Smooth muscle cell (in vitro differentiated cells): ENCODE results near the gene FRG2C. TPM values are rescaled to one million over a fixed set of nuclear protein-coding genes. Genes with fewer than 3 reads are reported as not detected.
"Not testable (repeated sequence)": the region's sequence is repeated elsewhere in the genome, so short reads cannot be mapped to it uniquely, and the experiment has no call there.

ENCODE experiments used
- DNase-seq: peaks from one replicate; lab custom pipeline; 2025; ENCODE audit not compliant: unreplicated experiment; lab: John Stamatoyannopoulos, UW
- H2AFZ ChIP-seq: fragments of 200-600 bp; sonication (generic); 2 replicates; pipeline ENCODE4 v1.6.0; 2016; ENCODE audit warnings: antibody characterized with exemption, low read depth, mild to moderate bottlenecking
- H3F3A ChIP-seq: fragments of 200-600 bp; sonication (generic); 2 replicates; pipeline ENCODE4 v1.6.0; 2017; ENCODE audit warnings: antibody characterized with exemption, low read depth
- H3K27ac ChIP-seq: fragments of 200-600 bp; sonication (generic); 2 replicates; pipeline ENCODE4 v1.5.1; 2016; ENCODE audit warnings: low read depth, mild to moderate bottlenecking
- H3K27me3 ChIP-seq: fragments of 200-600 bp; sonication (generic); 2 replicates; pipeline ENCODE4 v1.6.1; 2016; ENCODE audit warnings: low read depth, mild to moderate bottlenecking
- H3K36me3 ChIP-seq: fragments of 200-600 bp; sonication (generic); 2 replicates; pipeline ENCODE4 v1.5.1; 2016; ENCODE audit warnings: low read depth
- H3K4me1 ChIP-seq: fragments of 200-600 bp; sonication (generic); 2 replicates; pipeline ENCODE4 v1.5.1; 2016; ENCODE audit warnings: low read depth
- H3K4me2 ChIP-seq: fragments of 200-600 bp; sonication (generic); 2 replicates; pipeline ENCODE4 v1.6.0; 2016; ENCODE audit warnings: mild to moderate bottlenecking
- H3K4me3 ChIP-seq: fragments of 200-600 bp; sonication (generic); 2 replicates; pipeline ENCODE4 v1.5.1; 2016; ENCODE audit warnings: mild to moderate bottlenecking
- H3K79me2 ChIP-seq: fragments of 200-600 bp; sonication (generic); 2 replicates; pipeline ENCODE4 v1.6.0; 2016; ENCODE audit warnings: low read depth, mild to moderate bottlenecking
- H3K9ac ChIP-seq: fragments of 200-600 bp; sonication (generic); 2 replicates; pipeline ENCODE4 v1.6.0; 2016; ENCODE audit warnings: low read depth
- H3K9me3 ChIP-seq: fragments of 200-600 bp; sonication (generic); replicated peaks from 2 replicates; pipeline ENCODE4 v1.5.1; 2016; ENCODE audit warnings: low read depth
- H4K20me1 ChIP-seq: fragments of 200-600 bp; sonication (generic); 2 replicates; pipeline ENCODE4 v1.6.0; 2016; ENCODE audit warnings: low read depth
- WGBS: methylation state at CpG from one replicate; pipeline ENCODE4 v1.1.7; 2016; ENCODE audit warnings: low lambda C conversion rate; 5-methylcytosine and 5-hydroxymethylcytosine counted together
- polyA plus RNA-seq: library from polyadenylated mRNA; unstranded; fragments of >200 nt; fragmentation: Nextera tagmentation; extraction: Ambion mirVana; gene quantifications from 2 replicates; pipeline ENCODE4 v1.2.1, GENCODE V29; 2016
- total RNA-seq: library from RNA; depleted of rRNA; stranded (reverse); fragments of >200 nt; gene quantifications from 2 replicates; pipeline ENCODE4 v1.2.3, GENCODE V29; 2014
- TF ChIP-seq, protein P1 (sequence below): fragments of 200-600 bp; sonication (generic); IDR thresholded peaks from 2 replicates; pipeline ENCODE4 v1.5.1; 2017; ENCODE audit warnings: borderline replicate concordance, mild to moderate bottlenecking, antibody characterized with exemption; ENCODE audit not compliant: insufficient read depth, poor library complexity, severe bottlenecking

The FRG2C gene
- total and polyA plus RNA-seq, 2 experiments from 2014 or later, result not detected

GRCh38 chr3:75631541-75631940 is 32.6 kb upstream of the FRG2C start:
- Histone ChIP-seq H3K9ac (no peak overlapping the region), H3K9me3 (no peaks in the 10 kb centered on the region), H3K27me3 (no peaks in the 10 kb centered on the region), H3K4me3 (no peak overlapping the region), H3K27ac (no peak overlapping the region), H2AFZ (no peak overlapping the region), H3K4me1 (no peaks in the 10 kb centered on the region), H3K36me3 (no peaks in the 10 kb centered on the region), H4K20me1 (no peaks in the 10 kb centered on the region), H3F3A (no peaks in the 10 kb centered on the region), H3K79me2 (no peaks in the 10 kb centered on the region), H3K4me2 (no peak overlapping the region)
- DNase-seq, result no peak
- TF ChIP-seq, protein P1, sequence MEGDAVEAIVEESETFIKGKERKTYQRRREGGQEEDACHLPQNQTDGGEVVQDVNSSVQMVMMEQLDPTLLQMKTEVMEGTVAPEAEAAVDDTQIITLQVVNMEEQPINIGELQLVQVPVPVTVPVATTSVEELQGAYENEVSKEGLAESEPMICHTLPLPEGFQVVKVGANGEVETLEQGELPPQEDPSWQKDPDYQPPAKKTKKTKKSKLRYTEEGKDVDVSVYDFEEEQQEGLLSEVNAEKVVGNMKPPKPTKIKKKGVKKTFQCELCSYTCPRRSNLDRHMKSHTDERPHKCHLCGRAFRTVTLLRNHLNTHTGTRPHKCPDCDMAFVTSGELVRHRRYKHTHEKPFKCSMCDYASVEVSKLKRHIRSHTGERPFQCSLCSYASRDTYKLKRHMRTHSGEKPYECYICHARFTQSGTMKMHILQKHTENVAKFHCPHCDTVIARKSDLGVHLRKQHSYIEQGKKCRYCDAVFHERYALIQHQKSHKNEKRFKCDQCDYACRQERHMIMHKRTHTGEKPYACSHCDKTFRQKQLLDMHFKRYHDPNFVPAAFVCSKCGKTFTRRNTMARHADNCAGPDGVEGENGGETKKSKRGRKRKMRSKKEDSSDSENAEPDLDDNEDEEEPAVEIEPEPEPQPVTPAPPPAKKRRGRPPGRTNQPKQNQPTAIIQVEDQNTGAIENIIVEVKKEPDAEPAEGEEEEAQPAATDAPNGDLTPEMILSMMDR, result no peak
- 80% methylated on average over 4 of the region's 4 CpGs for WGBS

GRCh38 chr3:75638947-75639346 is 25.2 kb upstream of the FRG2C start:
- not testable (repeated sequence) for H3K79me2 ChIP-seq, H3F3A ChIP-seq, H3K4me3 ChIP-seq, H3K27ac ChIP-seq, H3K9ac ChIP-seq, DNase-seq, H3K4me2 ChIP-seq, H3K36me3 ChIP-seq, H3K9me3 ChIP-seq, H3K4me1 ChIP-seq, H4K20me1 ChIP-seq, H2AFZ ChIP-seq, H3K27me3 ChIP-seq
- WGBS, result 90% methylated on average over 10 of the region's 10 CpGs

DNA sequence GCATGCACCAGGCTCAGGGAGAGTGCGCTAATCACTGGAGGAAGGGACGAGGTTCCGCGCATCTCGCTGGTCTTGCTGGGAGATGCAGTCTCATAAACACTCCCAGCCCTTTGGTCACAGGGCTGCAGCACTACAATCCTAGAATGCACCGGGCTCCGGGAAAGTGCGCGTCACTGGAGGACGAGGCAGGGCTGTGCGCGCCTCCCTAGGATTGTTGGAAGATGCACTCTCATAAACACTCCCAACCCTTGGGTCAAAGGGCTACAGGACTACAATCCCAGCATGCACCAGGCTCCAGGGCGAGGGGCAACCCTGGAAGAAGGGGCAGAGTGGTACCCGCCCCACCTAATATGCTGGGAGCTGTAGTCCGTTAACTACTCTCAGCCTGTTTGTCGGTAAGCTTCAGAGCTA is 23.0 kb upstream of the FRG2C start:
- H2AFZ ChIP-seq, result peak overlapping the region; percentile 86
- WGBS, result 3% methylated on average over 16 of the region's 16 CpGs
- not testable (repeated sequence) for H3K9ac ChIP-seq

DNA sequence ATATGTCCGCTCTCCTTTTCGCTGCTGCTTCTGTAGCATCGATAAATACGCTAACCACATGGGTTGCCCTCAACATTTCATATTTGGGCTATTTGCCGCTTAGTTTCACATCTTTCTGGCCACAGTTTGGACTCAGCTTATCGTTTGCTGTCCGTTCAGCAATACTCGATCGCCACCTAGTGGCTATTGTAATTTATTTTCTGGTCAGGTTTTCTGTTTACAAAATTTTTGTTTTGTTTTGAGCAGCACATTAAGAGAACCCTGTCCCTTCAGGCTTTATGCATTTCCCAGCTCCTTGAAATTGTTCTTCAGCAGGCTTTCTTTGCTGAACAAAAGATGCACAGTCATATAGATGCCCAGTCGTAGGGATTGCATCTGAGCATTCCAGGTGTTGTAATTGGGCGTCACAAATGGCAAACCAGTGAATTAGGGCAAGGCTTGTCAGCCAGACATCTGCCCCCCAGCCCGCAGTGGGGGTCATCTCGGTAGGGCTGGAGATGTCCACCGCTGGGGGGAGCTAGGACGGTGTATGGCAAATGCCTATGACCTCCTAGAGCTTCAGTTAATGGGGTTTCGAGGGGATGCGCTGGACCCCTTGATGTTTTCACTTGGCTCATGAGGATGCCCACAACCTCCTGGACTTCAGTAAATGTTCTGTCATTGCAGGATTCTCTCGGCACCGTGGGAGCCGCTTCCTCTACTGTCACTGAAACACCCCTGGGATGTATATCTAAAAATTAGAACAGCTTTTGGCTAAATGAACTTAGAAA is 20.9 kb upstream of the FRG2C start:
- TF ChIP-seq, protein P1, result peak; percentile 49
- not testable (repeated sequence) for H3K9me3 ChIP-seq
- peak overlapping the region; percentile 23 for H3K4me3 ChIP-seq

More for the DNA sequence above, 23.0 kb upstream of the FRG2C start:
- not testable (repeated sequence) for H3K27ac ChIP-seq, H3K36me3 ChIP-seq, H4K20me1 ChIP-seq, H3K9me3 ChIP-seq, H3K27me3 ChIP-seq, H3K79me2 ChIP-seq, H3F3A ChIP-seq, H3K4me1 ChIP-seq, DNase-seq
- Histone ChIP-seq H3K4me3 (peak overlapping the region; percentile 64), H3K4me2 (peak overlapping the region; percentile 86)

DNA sequence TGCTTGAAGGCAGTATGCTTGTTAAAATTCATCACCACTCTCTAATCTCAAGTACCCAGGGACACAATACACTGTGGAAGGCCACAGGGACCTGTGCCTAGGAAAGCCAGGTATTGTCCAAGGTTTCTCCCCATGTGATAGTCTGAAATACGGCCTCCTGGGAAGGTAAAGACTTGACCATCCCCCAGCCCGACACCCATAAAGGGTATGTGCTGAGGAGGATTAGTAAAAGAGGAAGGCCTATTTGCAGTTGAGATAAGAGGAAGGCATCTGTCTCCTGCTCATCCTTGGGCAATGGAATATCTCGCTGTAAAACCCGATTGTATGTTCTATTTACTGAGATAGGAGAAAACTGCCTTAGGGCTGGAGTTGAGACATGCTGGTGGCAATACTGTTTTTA is 18.6 kb upstream of the FRG2C start:
- not testable (repeated sequence) for H3K79me2 ChIP-seq, H3K4me2 ChIP-seq, H3F3A ChIP-seq, H3K9me3 ChIP-seq, H3K4me3 ChIP-seq, H3K27ac ChIP-seq, H3K4me1 ChIP-seq, H4K20me1 ChIP-seq, H3K9ac ChIP-seq, H3K36me3 ChIP-seq, H3K27me3 ChIP-seq, H2AFZ ChIP-seq, DNase-seq
- 44% methylated on average over 4 of the region's 4 CpGs for whole genome bisulfite sequencing

More for the DNA sequence above, 20.9 kb upstream of the FRG2C start:
- 23% methylated on average over 20 of the region's 20 CpGs for WGBS
- DNase-seq, H3K36me3 ChIP-seq, H3K4me1 ChIP-seq, H3K79me2 ChIP-seq, H2AFZ ChIP-seq, H3K9ac ChIP-seq, H3K27me3 ChIP-seq, H3K27ac ChIP-seq, H4K20me1 ChIP-seq, H3F3A ChIP-seq: not testable (repeated sequence)
- H3K4me2 ChIP-seq, result peak overlapping the region; percentile 74
